GM12874 (cell line): ENCODE results near the gene LPIN1.

ENCODE experiments used
- CTCF ChIP-seq: IDR thresholded peaks from 2 replicates; pipeline ENCODE4 v1.5.1; 2011; ENCODE audit warnings: low read depth, mild to moderate bottlenecking, control low read depth, low read length, moderate library complexity; ENCODE audit not compliant: insufficient read depth

LPIN1 gene

DNA sequence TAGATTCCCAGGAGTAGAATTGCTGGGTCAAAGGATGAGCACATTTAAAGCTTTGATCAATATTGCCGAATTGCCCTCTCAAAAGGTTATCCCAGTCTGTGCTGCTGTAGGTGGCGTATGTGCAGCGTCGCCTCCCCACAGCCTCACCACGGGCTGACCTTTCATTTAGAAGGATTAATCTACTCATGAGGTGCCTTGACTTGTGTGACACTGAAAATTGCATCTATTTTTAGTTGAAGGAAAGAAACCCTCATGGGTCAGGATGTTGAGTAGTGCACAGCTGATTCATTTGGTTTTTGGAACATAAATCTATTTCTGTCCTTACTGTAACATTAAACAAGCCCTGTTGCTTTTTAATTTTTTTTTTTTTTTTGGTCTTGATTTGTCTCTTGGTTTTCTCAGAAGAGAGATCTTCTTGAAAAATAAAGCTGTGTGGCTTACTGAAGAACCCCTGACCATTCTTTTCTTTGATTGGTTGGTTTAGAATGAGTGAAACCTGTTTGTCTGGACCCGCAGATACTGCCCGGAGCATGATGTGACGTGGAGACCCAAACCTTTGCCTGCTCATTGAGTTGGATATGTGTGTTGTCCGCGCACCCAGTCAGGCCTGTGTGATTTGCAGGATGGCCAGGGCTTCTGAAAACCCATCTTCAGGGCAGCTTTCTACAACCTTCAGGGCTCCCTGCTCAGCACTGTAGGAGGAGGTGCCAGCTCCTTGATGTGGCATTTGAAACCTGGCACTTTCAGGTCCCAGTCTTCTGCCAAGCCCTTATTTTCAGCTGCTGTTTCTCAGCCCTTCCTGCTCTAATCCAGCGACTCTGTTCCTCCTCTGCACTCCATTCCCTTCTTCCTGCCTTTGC is 61.0 kb downstream of the LPIN1 start:
- TF ChIP-seq CTCF: no peak

DNA sequence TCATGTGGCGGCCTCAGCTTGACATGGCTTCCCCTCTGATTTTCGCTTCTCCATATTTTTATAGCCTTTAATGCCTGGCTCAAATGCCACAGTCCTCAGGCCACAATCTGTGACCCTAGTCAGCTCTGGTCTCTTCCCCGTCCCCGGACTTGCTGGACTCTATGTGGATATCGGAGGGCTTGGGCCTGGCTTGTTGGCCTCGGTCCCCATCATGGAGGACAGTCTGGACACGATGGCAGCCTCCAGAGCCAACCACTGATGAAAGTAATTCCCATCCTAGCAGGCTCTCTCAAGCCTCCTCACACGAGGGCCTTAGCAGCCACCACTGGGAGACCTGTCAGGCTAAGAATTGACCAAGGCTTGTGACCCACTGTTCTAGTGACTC is 61.6 kb downstream of the LPIN1 start:
- no peak for TF ChIP-seq CTCF

DNA sequence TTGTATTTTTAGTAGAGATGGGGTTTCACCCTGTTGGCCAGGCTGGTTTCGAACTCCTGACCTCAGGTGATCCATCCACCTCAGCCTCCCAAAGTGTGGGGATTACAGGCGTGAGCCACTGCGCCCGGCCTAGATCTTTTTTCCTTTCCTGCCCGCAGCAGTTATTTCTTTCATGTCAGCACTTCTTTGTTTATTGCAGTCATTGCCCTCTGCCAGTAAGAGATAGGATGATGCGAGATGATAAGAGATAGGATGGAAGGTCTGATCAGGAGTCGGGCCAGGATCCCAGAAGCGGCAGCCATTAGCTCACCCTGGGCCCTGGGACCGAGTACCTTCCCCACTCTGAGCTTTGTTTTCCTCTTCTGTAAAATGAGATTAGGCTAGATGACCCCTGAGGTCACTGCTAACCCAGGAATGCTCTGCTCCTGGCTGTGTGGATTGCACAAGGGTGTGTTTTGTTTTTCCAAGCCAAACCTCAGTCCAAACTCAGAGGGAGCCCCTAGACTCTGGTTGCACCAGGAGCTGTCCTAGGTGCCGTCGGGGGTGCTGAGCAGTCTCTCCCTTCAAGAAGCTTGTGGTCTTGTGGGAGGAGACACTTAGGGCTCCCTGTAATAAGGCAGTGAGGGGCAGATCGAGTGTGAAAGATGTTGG is 63.3 kb downstream of the LPIN1 start:
- no peak for TF ChIP-seq CTCF

DNA sequence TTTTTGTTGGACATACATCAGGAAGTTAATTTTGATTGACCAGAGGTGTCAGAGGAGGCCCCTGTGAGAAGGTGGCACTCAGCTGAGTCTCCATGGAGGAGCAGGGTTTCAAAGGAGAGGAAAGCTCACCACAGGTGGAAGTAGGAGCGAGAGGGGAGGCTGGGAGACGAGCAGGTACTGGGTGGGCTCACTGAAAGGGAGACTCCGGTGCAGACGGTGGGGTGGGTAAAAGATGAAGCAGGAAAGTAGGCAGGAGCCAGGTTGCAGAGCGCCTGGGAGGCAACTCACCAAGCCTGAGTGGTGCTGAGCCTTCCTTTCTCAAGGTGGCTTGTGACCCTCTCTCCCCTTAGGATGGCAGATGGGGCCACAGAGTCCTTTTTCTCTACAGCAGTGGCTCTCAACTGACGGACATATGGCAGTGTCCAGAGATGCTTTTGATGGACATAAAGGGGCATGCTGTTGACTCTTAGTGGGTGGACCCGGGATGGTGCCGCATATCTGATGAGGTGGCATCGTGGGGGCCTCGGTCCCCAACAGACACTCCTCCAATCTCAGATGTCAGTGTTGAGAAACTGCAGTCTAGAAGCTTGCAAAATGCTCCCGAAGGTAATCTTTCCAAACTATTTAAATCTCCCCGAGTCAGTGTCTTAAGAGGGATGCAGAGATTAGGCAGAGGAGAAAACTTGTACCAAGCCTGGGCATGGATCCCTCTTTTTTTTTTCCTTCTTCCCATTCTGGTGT is 64.0 kb downstream of the LPIN1 start:
- TF ChIP-seq CTCF: no peak

GRCh38 chr2:11811036-11811654 is 64.7 kb downstream of the LPIN1 start:
- TF ChIP-seq CTCF: no peak

- no peak for TF ChIP-seq CTCF
These were observed 66.2 kb downstream of the LPIN1 start for GRCh38 chr2:11812466-11813248.
